GM12872 (cell line): Measurements from ENCODE around the gene ABCD1.

ENCODE experiments used
- CTCF ChIP-seq: IDR thresholded peaks from 3 replicates; pipeline ENCODE4 v1.5.1; 2011; ENCODE audit warnings: low read depth, mild to moderate bottlenecking, low read length, moderate library complexity; ENCODE audit not compliant: insufficient read depth

The ABCD1 gene

GRCh38 chrX:153744210-153745066 is 19.8 kb downstream of the ABCD1 start:
- no peak for TF ChIP-seq CTCF

- TF ChIP-seq CTCF, result no peak
Measured at GRCh38 chrX:153746359-153746758, 21.7 kb downstream of the ABCD1 start.

- TF ChIP-seq CTCF, result no peak
Measured at GRCh38 chrX:153750127-153750774, 25.6 kb downstream of the ABCD1 start.

- TF ChIP-seq CTCF, result no peak
Measured at GRCh38 chrX:153755136-153755535, 30.5 kb downstream of the ABCD1 start.

GRCh38 chrX:153761863-153762262 is 37.2 kb downstream of the ABCD1 start:
- no peak for TF ChIP-seq CTCF

- TF ChIP-seq CTCF, result no peak
Measured at GRCh38 chrX:153762626-153763173, 38.0 kb downstream of the ABCD1 start.

- TF ChIP-seq CTCF, result no peak
Measured at GRCh38 chrX:153763298-153763932, 38.8 kb downstream of the ABCD1 start.
